Activated naive CD8-positive, alpha-beta T cell treated with anti-CD3 and anti-CD28 coated beads, Interleukin-2, amount 10 ng/mL, durations not matched to agents 7 days and 5 days (primary cell): ENCODE measurements around the gene PRKCB. TPM values are rescaled to one million over a fixed set of nuclear protein-coding genes. Genes with fewer than 3 reads are reported as not detected.

Experiments used
- ATAC-seq: fragments of 150-1000 bp; cut with Tn5 transposase; one replicate; pipeline ENCODE4 v1.10.0; 2021; ENCODE audit warnings: low read depth, moderate library complexity
- POLR2A ChIA-PET: fragments of 350-600 bp; sonication (Branson Sonifier 250); formaldehyde crosslinking; loops from one replicate; lab custom pipeline; 2021; ENCODE audit warnings: antibody characterized with exemption; lab: Charles Lee
- DNase-seq: peaks from one replicate; pipeline ENCODE4 v3.0.0; 2021
- H3K27ac Mint-ChIP-seq: one replicate; pipeline ENCODE4 v1.8.0; 2022; ENCODE audit warnings: mild to moderate bottlenecking, mixed read lengths
- H3K27me3 Mint-ChIP-seq: one replicate; pipeline ENCODE4 v1.8.0; 2022; ENCODE audit warnings: mild to moderate bottlenecking, moderate library complexity, mixed read lengths
- H3K36me3 Mint-ChIP-seq: one replicate; pipeline ENCODE4 v1.8.0; 2021; ENCODE audit warnings: mild to moderate bottlenecking, mixed read lengths
- H3K4me1 Mint-ChIP-seq: one replicate; pipeline ENCODE4 v1.8.0; 2021; ENCODE audit warnings: mixed read lengths
- H3K4me3 Mint-ChIP-seq: one replicate; pipeline ENCODE4 v1.8.0; 2022; ENCODE audit warnings: mild to moderate bottlenecking, moderate library complexity, mixed read lengths
- H3K9me3 Mint-ChIP-seq: one replicate; pipeline ENCODE4 v1.8.0; 2021; ENCODE audit warnings: mixed read lengths
- total RNA-seq, 2 experiments: library from RNA; stranded (reverse); gene quantifications; one replicate each; pipeline ENCODE4 v1.2.3, GENCODE V29; 2021

Gene PRKCB
- total RNA-seq, 2 experiments from 2014 or later: 120 to 123 TPM

DNA sequence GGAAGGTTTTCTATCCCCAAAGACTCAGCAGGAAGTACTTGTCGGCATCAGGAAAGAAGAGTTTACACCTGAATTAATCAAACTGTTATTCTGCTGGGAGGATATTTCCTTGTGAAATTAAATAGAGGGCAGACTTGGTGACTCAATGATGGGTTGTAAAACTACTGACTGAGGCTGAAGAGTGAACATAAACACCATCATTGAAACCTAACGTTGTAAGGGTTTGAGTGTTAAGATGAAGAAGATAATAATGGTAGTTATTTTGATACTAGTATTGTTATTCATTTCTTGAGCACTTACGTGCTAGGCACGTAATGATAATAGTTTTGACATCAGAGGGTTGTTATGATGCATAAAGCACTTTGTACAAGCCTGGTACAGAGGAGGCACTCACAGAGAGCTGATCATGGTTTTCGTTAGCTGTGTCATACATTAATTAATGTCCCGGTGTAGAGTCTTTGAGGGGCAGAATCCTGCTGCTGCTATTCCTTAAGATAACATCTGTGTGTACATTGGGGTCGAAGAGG, 356.2 kb downstream of the PRKCB start:
- Mint-ChIP-seq H3K4me1 (peaks cover 10% of the 10 kb centered on the region), H3K4me3 (no peak overlapping the region), H3K9me3 (no peaks in the 10 kb centered on the region), H3K36me3 (peaks cover 41% of the 10 kb centered on the region), H3K27ac (no peak overlapping the region), H3K27me3 (no peaks in the 10 kb centered on the region)
- ATAC-seq: no peak
- POLR2A ChIA-PET: no interaction called here
- no peak for DNase-seq

GRCh38 chr16:24195221-24195620, 359.4 kb downstream of the PRKCB start:
- POLR2A ChIA-PET: no interaction called here
- no peaks in the 10 kb centered on the region for H3K27me3 Mint-ChIP-seq
- H3K9me3 Mint-ChIP-seq: no peaks in the 10 kb centered on the region
- no peak for DNase-seq
- ATAC-seq: no peak
- peaks cover 36% of the 10 kb centered on the region for H3K36me3 Mint-ChIP-seq
- no peak overlapping the region for H3K27ac Mint-ChIP-seq
- no peak overlapping the region for H3K4me3 Mint-ChIP-seq
- H3K4me1 Mint-ChIP-seq: peaks cover 1% of the 10 kb centered on the region

- no peak for DNase-seq
- H3K36me3 Mint-ChIP-seq: peaks cover 36% of the 10 kb centered on the region
- no peak overlapping the region for H3K27ac Mint-ChIP-seq
- H3K4me3 Mint-ChIP-seq: no peak overlapping the region
- no peak for ATAC-seq
- peaks cover 1% of the 10 kb centered on the region for H3K4me1 Mint-ChIP-seq
- no peaks in the 10 kb centered on the region for H3K27me3 Mint-ChIP-seq
- POLR2A ChIA-PET: no interaction called here
- H3K9me3 Mint-ChIP-seq: no peaks in the 10 kb centered on the region
Observed at GRCh38 chr16:24198807-24199533, 363.2 kb downstream of the PRKCB start.

- Mint-ChIP-seq H3K4me1 (no peaks in the 10 kb centered on the region), H3K36me3 (peaks cover 26% of the 10 kb centered on the region), H3K27me3 (no peaks in the 10 kb centered on the region), H3K4me3 (no peak overlapping the region), H3K27ac (no peak overlapping the region), H3K9me3 (no peaks in the 10 kb centered on the region)
- ATAC-seq (no peak), DNase-seq (no peak)
- POLR2A ChIA-PET: no interaction called here
Observed at GRCh38 chr16:24203675-24204074, 367.9 kb downstream of the PRKCB start.

DNA sequence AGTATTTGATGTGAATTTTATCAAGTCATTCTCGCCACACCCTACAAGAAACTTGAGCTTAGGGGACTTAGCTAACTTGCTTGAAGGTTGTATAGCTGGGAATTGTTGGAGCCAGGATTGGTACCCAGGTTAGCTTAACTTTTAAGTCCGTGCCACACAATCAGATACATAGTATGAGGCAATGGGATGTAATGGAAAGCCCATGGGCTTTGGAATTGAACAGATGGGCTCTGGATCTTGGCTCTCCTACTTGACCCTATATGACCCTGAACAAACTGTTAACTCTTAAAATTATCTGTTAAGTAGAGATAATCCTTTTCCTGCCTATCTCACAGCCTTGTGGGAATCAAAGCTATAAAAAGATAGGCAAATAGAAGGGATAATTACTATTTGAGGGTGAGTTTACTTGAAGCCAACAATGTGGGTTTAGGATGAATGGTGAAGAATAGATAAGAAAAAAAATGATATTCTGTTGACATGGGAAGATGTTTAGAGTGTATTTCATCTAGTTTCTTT, 368.4 kb downstream of the PRKCB start:
- no peaks in the 10 kb centered on the region for H3K27me3 Mint-ChIP-seq
- H3K36me3 Mint-ChIP-seq: peaks cover 25% of the 10 kb centered on the region
- H3K27ac Mint-ChIP-seq: no peak overlapping the region
- H3K4me3 Mint-ChIP-seq: no peak overlapping the region
- no peak for ATAC-seq
- POLR2A ChIA-PET: no interaction called here
- no peaks in the 10 kb centered on the region for H3K9me3 Mint-ChIP-seq
- no peaks in the 10 kb centered on the region for H3K4me1 Mint-ChIP-seq
- no peak for DNase-seq

GRCh38 chr16:24206926-24207325, 371.1 kb downstream of the PRKCB start:
- no peak overlapping the region for H3K27ac Mint-ChIP-seq
- peaks cover 34% of the 10 kb centered on the region for H3K36me3 Mint-ChIP-seq
- no peaks in the 10 kb centered on the region for H3K9me3 Mint-ChIP-seq
- no peak overlapping the region for H3K4me3 Mint-ChIP-seq
- POLR2A ChIA-PET: no interaction called here
- no peaks in the 10 kb centered on the region for H3K4me1 Mint-ChIP-seq
- ATAC-seq (no peak), DNase-seq (no peak)
- no peaks in the 10 kb centered on the region for H3K27me3 Mint-ChIP-seq

- peaks cover 25% of the 10 kb centered on the region for H3K36me3 Mint-ChIP-seq
- H3K4me1 Mint-ChIP-seq: peaks cover 1% of the 10 kb centered on the region
- no peaks in the 10 kb centered on the region for H3K9me3 Mint-ChIP-seq
- ATAC-seq (no peak), DNase-seq (no peak)
- H3K4me3 Mint-ChIP-seq: no peak overlapping the region
- H3K27ac Mint-ChIP-seq: no peak overlapping the region
- POLR2A ChIA-PET: no interaction called here
- no peaks in the 10 kb centered on the region for H3K27me3 Mint-ChIP-seq
Observed at GRCh38 chr16:24208710-24209109, 372.9 kb downstream of the PRKCB start.

- H3K9me3 Mint-ChIP-seq: no peaks in the 10 kb centered on the region
- H3K27me3 Mint-ChIP-seq: no peaks in the 10 kb centered on the region
- H3K27ac Mint-ChIP-seq: no peak overlapping the region
- no peak overlapping the region for H3K4me3 Mint-ChIP-seq
- peaks cover 1% of the 10 kb centered on the region for H3K4me1 Mint-ChIP-seq
- no peak for ATAC-seq
- H3K36me3 Mint-ChIP-seq: peaks cover 30% of the 10 kb centered on the region
- DNase-seq: no peak
- POLR2A ChIA-PET: interaction anchor here (0.5 kb wide), 1 partner anchor 435 kb away, joined by 4 read pairs; no protein-coding TSS in a partner anchor
Observed at GRCh38 chr16:24214992-24215391, 379.2 kb downstream of the PRKCB start.

DNA sequence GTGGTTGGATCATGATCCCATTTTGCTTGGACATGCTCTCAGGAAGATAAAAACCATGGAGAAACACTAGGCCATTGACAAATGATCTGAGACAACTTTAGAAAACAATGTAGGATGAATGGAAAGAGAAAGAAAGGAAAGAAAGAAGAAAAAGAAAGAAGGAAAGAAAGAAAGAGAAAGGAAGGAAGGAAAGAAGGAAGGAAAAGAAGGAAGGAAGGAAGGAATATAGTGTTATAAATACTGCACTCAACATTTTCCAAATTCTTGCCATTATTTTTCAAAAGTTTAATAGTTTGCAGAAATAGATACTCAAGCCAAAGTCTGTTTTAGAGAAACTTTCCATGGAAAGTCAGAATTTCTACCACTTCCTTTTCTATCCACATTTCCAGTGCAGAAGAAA, 381.2 kb downstream of the PRKCB start:
- H3K4me3 Mint-ChIP-seq: no peak overlapping the region
- POLR2A ChIA-PET: no interaction called here
- H3K27ac Mint-ChIP-seq: no peak overlapping the region
- no peaks in the 10 kb centered on the region for H3K27me3 Mint-ChIP-seq
- peaks cover 32% of the 10 kb centered on the region for H3K36me3 Mint-ChIP-seq
- DNase-seq (no peak), ATAC-seq (no peak)
- H3K4me1 Mint-ChIP-seq: peaks cover 1% of the 10 kb centered on the region
- H3K9me3 Mint-ChIP-seq: no peaks in the 10 kb centered on the region

DNA sequence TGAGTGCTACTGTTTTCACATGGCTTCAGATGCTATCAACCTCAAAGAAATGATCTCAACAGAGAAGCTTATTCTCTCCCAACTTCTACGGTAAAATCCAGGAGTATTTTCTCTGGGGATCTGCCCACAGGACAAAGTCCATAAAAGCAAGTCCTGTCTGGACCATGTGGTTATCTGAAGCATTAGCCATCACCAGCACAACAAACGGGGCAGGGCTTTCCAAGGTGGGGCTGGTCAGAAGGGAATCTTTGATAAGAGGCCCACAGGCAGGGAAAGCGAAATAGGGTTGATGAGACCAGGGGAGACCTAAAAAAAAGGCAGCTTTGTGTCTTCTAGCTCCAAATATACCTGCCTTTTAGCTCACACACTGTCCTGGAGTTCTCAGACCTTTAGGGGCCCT, 381.7 kb downstream of the PRKCB start:
- Mint-ChIP-seq H3K27ac (no peak overlapping the region), H3K4me3 (no peak overlapping the region), H3K36me3 (peaks cover 37% of the 10 kb centered on the region), H3K9me3 (no peaks in the 10 kb centered on the region), H3K4me1 (peaks cover 1% of the 10 kb centered on the region), H3K27me3 (no peaks in the 10 kb centered on the region)
- DNase-seq (no peak), ATAC-seq (no peak)
- POLR2A ChIA-PET: no interaction called here

GRCh38 chr16:24218299-24218698, 382.5 kb downstream of the PRKCB start:
- DNase-seq (no peak), ATAC-seq (no peak)
- Mint-ChIP-seq H3K27me3 (no peaks in the 10 kb centered on the region), H3K27ac (no peak overlapping the region), H3K9me3 (no peaks in the 10 kb centered on the region), H3K36me3 (peaks cover 37% of the 10 kb centered on the region), H3K4me1 (no peaks in the 10 kb centered on the region), H3K4me3 (no peak overlapping the region)
- POLR2A ChIA-PET: no interaction called here

DNA sequence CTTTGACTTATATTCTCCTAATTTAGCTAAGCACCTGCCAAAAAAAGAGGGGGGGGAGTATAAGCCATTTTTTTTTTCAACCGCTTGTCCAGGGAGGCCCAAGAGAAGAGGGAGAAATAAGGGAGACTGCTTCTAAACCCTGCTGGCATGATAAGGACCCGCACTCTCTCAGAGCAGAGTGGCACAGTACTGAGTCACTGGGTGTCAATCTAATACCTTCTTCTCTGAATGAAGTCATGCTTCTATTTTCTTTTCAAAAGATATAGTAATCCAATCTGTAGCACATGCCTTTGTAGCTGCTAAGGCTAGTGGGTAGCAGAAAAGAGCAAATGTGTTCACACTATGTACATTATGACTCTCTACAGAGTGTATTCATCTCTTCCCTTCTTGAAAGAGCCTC, 385.4 kb downstream of the PRKCB start:
- Mint-ChIP-seq H3K36me3 (peaks cover 29% of the 10 kb centered on the region), H3K4me3 (no peak overlapping the region), H3K27ac (no peak overlapping the region), H3K27me3 (no peaks in the 10 kb centered on the region), H3K4me1 (no peaks in the 10 kb centered on the region), H3K9me3 (no peaks in the 10 kb centered on the region)
- POLR2A ChIA-PET: no interaction called here
- no peak for DNase-seq
- no peak for ATAC-seq

DNA sequence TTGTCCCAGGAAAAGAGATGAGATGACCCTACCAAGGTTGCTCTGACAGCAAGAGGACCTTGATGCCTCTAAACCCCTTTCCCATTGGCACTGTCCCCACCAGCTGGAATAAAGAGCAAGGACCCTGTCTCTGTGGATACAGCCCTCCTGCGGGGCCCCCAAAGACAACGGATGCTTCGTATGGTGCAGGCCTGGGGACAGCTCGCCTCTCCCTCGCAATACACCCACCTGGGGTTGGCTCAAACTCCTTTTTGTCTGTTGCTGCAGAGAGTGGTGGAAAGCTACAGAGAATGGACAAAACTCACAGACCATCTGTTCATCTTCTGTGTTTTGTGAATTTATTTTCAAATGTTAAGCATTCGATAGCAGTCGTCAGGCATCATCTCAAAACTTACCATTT, 392.7 kb downstream of the PRKCB start:
- H3K4me1 Mint-ChIP-seq: no peaks in the 10 kb centered on the region
- H3K27ac Mint-ChIP-seq: no peak overlapping the region
- H3K4me3 Mint-ChIP-seq: no peak overlapping the region
- H3K27me3 Mint-ChIP-seq: peaks cover 6% of the 10 kb centered on the region
- no peaks in the 10 kb centered on the region for H3K36me3 Mint-ChIP-seq
- POLR2A ChIA-PET: no interaction called here
- ATAC-seq (no peak), DNase-seq (no peak)
- no peaks in the 10 kb centered on the region for H3K9me3 Mint-ChIP-seq

- POLR2A ChIA-PET: no interaction called here
- Mint-ChIP-seq H3K27ac (no peak overlapping the region), H3K9me3 (peaks cover 5% of the 10 kb centered on the region), H3K4me3 (no peak overlapping the region), H3K27me3 (peaks cover 14% of the 10 kb centered on the region), H3K4me1 (no peaks in the 10 kb centered on the region), H3K36me3 (no peaks in the 10 kb centered on the region)
- ATAC-seq (no peak), DNase-seq (no peak)
Observed at GRCh38 chr16:24232936-24233335, 397.2 kb downstream of the PRKCB start.
